ENCODE measurements around the gene ACTR3.
A peak's percentile ranks its signal among the peaks of the same experiment; 100 is the strongest.

ACTR3 gene

GRCh38 chr2:113894156-113894743, 4.4 kb downstream of the ACTR3 start:
- no peak overlapping the region for H2AFZ ChIP-seq (ENCODE audit: low read length)
- peak overlapping the region; percentile 88 for H3K4me2 ChIP-seq (ENCODE audit: low read depth, low read length, poor library complexity, severe bottlenecking)
- peaks cover 83% of the 10 kb centered on the region for H4K20me1 ChIP-seq (ENCODE audit: insufficient read depth, low read length, poor library complexity, severe bottlenecking)
- no peaks in the 10 kb centered on the region for H3F3A ChIP-seq (ENCODE audit: low read depth)
- H3K4me1 ChIP-seq (ENCODE audit: insufficient read depth, low read length, poor library complexity, severe bottlenecking), result peaks cover 65% of the 10 kb centered on the region
- no peaks in the 10 kb centered on the region for H3K36me3 ChIP-seq (ENCODE audit: insufficient read depth, low read length)
- H3K79me2 ChIP-seq (ENCODE audit: insufficient read depth, low read length), result peaks cover 95% of the 10 kb centered on the region
- H3K4me3 ChIP-seq (ENCODE audit: low read length, poor library complexity, severe bottlenecking), result peak overlapping the region; percentile 95
- H3K9ac ChIP-seq (ENCODE audit: low read depth, low read length, poor library complexity, severe bottlenecking), result peak overlapping the region; percentile 42
- H3K27me3 ChIP-seq (ENCODE audit: insufficient read depth, low read length, poor library complexity, severe bottlenecking), result peaks cover 7% of the 10 kb centered on the region
- H3K9me3 ChIP-seq (ENCODE audit: insufficient read depth, low read depth, low read length), result no peaks in the 10 kb centered on the region
- H3K9me2 ChIP-seq (replicated peaks; ENCODE audit: low read depth, low read length), result no peaks in the 10 kb centered on the region
- no peak for TF ChIP-seq CTCF (conservative IDR thresholded peaks at IDR 0.05; ENCODE audit: low read length)
- no peak for TF ChIP-seq EZH2phosphoT487 (IDR thresholded peaks at IDR 0.05; ENCODE audit: borderline replicate concordance)

DNA sequence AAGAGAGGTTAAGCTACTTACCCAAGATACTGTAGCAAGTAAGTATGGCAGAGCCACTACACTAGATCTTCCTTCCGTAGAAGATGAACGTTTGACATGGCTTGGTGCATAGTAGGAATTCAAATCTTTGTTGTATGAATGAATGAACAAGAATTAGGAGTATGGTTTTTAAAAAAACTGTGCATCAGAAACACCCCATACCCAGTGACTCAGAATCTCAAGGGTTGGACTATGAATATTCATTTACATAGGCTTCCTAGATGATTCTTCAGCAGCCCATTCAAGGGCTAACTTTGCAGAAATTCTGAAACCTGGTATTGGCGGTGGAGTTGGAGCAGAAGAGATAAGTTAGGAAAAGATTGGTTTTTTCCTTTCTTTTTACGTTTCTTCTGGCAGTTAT, 5.4 kb downstream of the ACTR3 start:
- Histone ChIP-seq H2AFZ (ENCODE audit: low read length) (no peak overlapping the region), H4K20me1 (ENCODE audit: insufficient read depth, low read length, poor library complexity, severe bottlenecking) (peaks cover 94% of the 10 kb centered on the region), H3K4me3 (ENCODE audit: low read length, poor library complexity, severe bottlenecking) (peak overlapping the region; percentile 95), H3K4me1 (ENCODE audit: insufficient read depth, low read length, poor library complexity, severe bottlenecking) (peaks cover 74% of the 10 kb centered on the region), H3K9ac (ENCODE audit: low read depth, low read length, poor library complexity, severe bottlenecking) (peak overlapping the region; percentile 42), H3K79me2 (ENCODE audit: insufficient read depth, low read length) (peaks cover 100% of the 10 kb centered on the region), H3K4me2 (ENCODE audit: low read depth, low read length, poor library complexity, severe bottlenecking) (peak overlapping the region; percentile 88), H3K27me3 (ENCODE audit: insufficient read depth, low read length, poor library complexity, severe bottlenecking) (peaks cover 3% of the 10 kb centered on the region), H3F3A (ENCODE audit: low read depth) (no peaks in the 10 kb centered on the region), H3K36me3 (ENCODE audit: insufficient read depth, low read length) (no peaks in the 10 kb centered on the region), H3K9me2 (replicated peaks; ENCODE audit: low read depth, low read length) (no peaks in the 10 kb centered on the region), H3K9me3 (ENCODE audit: insufficient read depth, low read depth, low read length) (no peaks in the 10 kb centered on the region)
- TF ChIP-seq CTCF (conservative IDR thresholded peaks at IDR 0.05; ENCODE audit: low read length) (no peak), EZH2phosphoT487 (IDR thresholded peaks at IDR 0.05; ENCODE audit: borderline replicate concordance) (no peak)

DNA sequence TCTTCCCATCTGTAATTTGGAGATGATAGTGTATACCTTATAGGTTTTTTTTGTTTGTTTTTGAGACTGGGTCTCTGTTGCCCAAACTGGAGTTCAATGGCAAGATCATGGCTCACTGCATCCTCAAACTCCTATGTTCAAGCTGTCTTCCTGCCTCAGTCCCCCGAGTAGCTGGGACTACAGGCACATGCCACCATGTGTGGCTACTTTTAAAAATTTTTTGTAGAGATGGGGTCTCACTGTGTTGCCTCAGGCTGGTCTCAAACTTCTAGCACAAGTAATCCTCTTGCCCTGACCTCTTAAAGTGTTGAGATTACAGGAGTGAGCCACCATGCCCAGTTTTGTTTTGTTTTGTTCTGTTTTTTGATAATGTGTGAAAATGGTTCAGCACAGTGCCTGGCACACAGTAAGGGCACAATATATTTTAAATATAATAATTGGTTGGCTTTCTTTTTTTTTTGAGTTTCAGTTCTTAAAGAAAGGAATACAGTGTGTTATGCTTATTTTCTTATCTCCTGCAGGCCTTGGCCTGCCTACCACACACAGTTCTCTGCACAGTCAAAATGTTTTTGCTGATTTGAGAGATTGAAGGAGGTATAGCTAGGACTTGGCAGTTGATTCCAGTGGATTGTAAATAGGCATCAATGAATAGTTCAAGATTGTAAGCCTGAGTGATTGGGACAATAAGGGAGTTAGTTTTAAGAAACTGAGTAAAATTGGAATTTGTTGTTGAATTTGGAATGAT, 6.1 kb downstream of the ACTR3 start:
- Histone ChIP-seq H3K4me1 (ENCODE audit: insufficient read depth, low read length, poor library complexity, severe bottlenecking) (peaks cover 78% of the 10 kb centered on the region), H3K9ac (ENCODE audit: low read depth, low read length, poor library complexity, severe bottlenecking) (peak overlapping the region; percentile 42), H3K4me2 (ENCODE audit: low read depth, low read length, poor library complexity, severe bottlenecking) (peak overlapping the region; percentile 88), H3F3A (ENCODE audit: low read depth) (no peaks in the 10 kb centered on the region), H3K9me2 (replicated peaks; ENCODE audit: low read depth, low read length) (no peaks in the 10 kb centered on the region), H3K27me3 (ENCODE audit: insufficient read depth, low read length, poor library complexity, severe bottlenecking) (no peaks in the 10 kb centered on the region), H3K9me3 (ENCODE audit: insufficient read depth, low read depth, low read length) (no peaks in the 10 kb centered on the region), H3K4me3 (ENCODE audit: low read length, poor library complexity, severe bottlenecking) (peak overlapping the region; percentile 95), H3K36me3 (ENCODE audit: insufficient read depth, low read length) (no peaks in the 10 kb centered on the region), H3K79me2 (ENCODE audit: insufficient read depth, low read length) (peaks cover 100% of the 10 kb centered on the region), H2AFZ (ENCODE audit: low read length) (no peak overlapping the region), H4K20me1 (ENCODE audit: insufficient read depth, low read length, poor library complexity, severe bottlenecking) (peaks cover 99% of the 10 kb centered on the region)
- no peak for TF ChIP-seq EZH2phosphoT487 (IDR thresholded peaks at IDR 0.05; ENCODE audit: borderline replicate concordance)
- TF ChIP-seq CTCF (conservative IDR thresholded peaks at IDR 0.05; ENCODE audit: low read length), result no peak

Data from Loucy (cell line).